SHP77 treated with DMSO at 0.1 percent for 48 hours (cell line): Measurements from ENCODE around the gene IFT74.
"Not testable (repeated sequence)": the region's sequence is repeated elsewhere in the genome, so short reads cannot be mapped to it uniquely, and the experiment has no call there.

Source experiments
- DNase-seq: peaks from one replicate; lab custom pipeline; 2025; lab: John Stamatoyannopoulos, UW

IFT74 gene

GRCh38 chr9:27073841-27074728, 117.9 kb downstream of the IFT74 start:
- no peak for DNase-seq

GRCh38 chr9:27078685-27079084, 122.5 kb downstream of the IFT74 start:
- no peak for DNase-seq

GRCh38 chr9:27085456-27085855, 129.2 kb downstream of the IFT74 start:
- no peak for DNase-seq

- no peak for DNase-seq
Observed at GRCh38 chr9:27086818-27087680, 130.8 kb downstream of the IFT74 start.

- no peak for DNase-seq
Observed at GRCh38 chr9:27088981-27089380, 132.8 kb downstream of the IFT74 start.

- no peak for DNase-seq
Observed at GRCh38 chr9:27089706-27090105, 133.5 kb downstream of the IFT74 start.

- DNase-seq, result no peak
Observed at GRCh38 chr9:27090231-27090630, 134.0 kb downstream of the IFT74 start.

- DNase-seq, result no peak
Observed at GRCh38 chr9:27090711-27091110, 134.5 kb downstream of the IFT74 start.

- DNase-seq, result not testable (repeated sequence)
Observed at GRCh38 chr9:27092496-27092895, 136.3 kb downstream of the IFT74 start.

- not testable (repeated sequence) for DNase-seq
Observed at GRCh38 chr9:27093384-27094067, 137.3 kb downstream of the IFT74 start.

GRCh38 chr9:27094640-27095298, 138.6 kb downstream of the IFT74 start:
- no peak for DNase-seq

- no peak for DNase-seq
Observed at GRCh38 chr9:27107241-27107640, 151.0 kb downstream of the IFT74 start.

- DNase-seq, result no peak
Observed at GRCh38 chr9:27108981-27109541, 152.8 kb downstream of the IFT74 start, which contains the start of gene TEK. Gene TEK (plus strand): TSS chr9:27109225. CDS start chr9:27109591, 366 bp downstream.

- DNase-seq, result no peak
Observed at GRCh38 chr9:27109621-27110020, 153.4 kb downstream of the IFT74 start.

GRCh38 chr9:27110181-27110580, 154.0 kb downstream of the IFT74 start:
- no peak for DNase-seq

GRCh38 chr9:27112235-27112634, 156.0 kb downstream of the IFT74 start:
- no peak for DNase-seq
